D721Med (cell line): Measurements from ENCODE around the gene TMEM115.

Source experiments
- DNase-seq: peaks from one replicate; pipeline ENCODE4 v3.0.0; 2011; ENCODE audit warnings: low spot score; ENCODE audit not compliant: insufficient read length
- FAIRE-seq: peaks from 2 replicates; lab custom pipeline; 2011; peaks lifted over from hg19 to GRCh38; lab: Jason Lieb, UNC
- TF ChIP-seq, protein P1 (sequence below): IDR thresholded peaks from 2 replicates; pipeline ENCODE4 v1.5.1; 2012; ENCODE audit warnings: mild to moderate bottlenecking, control low read depth; ENCODE audit not compliant: insufficient read depth; ENCODE audit errors: missing control alignments

TMEM115 gene

DNA sequence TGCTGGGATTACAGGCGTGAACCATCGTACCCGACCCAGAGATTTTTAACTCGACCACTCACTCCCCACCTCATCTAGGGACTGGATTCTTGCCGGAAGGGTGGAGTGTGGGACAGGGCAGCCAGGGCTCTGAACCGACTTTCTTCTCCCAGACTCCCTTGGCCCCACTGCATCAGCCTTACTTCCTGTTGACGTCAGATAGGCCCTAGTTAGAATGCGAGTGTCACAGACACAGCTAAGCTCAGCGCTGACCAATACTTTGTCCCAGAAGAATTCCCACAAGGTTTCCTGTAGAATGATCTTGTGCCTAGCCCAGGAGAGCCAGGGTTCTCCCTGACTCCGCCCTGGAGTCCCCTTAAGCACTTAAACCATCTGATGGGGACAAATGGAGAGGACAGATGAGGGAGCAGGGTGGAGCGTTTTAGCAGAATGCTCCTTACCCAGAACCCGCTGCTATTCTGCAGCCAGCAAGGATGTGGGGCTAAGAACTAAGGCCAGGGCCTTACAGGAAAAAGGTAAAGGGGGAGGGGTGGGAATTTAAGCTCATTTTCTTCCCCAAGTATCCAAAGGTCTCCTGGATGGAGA is 25.5 kb downstream of the TMEM115 start:
- no peak for FAIRE-seq
- TF ChIP-seq, protein P1, sequence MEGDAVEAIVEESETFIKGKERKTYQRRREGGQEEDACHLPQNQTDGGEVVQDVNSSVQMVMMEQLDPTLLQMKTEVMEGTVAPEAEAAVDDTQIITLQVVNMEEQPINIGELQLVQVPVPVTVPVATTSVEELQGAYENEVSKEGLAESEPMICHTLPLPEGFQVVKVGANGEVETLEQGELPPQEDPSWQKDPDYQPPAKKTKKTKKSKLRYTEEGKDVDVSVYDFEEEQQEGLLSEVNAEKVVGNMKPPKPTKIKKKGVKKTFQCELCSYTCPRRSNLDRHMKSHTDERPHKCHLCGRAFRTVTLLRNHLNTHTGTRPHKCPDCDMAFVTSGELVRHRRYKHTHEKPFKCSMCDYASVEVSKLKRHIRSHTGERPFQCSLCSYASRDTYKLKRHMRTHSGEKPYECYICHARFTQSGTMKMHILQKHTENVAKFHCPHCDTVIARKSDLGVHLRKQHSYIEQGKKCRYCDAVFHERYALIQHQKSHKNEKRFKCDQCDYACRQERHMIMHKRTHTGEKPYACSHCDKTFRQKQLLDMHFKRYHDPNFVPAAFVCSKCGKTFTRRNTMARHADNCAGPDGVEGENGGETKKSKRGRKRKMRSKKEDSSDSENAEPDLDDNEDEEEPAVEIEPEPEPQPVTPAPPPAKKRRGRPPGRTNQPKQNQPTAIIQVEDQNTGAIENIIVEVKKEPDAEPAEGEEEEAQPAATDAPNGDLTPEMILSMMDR: no peak
- DNase-seq: no peak

DNA sequence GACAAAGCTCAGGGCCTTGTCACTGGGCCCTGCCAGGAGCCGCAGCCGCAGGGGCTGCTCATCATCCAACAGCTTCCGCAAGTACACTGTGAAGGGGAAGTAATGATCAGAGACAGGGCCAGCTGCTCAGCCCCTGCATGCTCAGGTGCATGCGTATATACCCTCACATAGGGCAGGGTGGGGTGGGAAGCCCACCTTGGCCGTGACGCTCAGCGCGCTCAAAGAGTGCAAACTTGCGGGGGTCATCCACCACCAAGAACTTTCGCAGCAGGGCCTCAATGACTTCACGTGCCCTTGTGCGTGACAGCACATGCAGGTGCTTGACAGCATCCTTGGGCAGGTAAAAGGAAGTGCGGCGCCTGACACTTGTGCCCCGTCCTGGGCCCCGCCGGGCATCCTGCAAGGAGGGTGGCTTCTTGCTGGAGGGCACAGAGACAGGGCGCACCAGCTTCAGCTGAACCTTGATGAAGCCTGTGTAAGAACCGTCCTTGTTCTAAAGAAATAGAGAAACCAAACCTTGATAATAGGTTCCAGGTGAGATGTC is 27.9 kb downstream of the TMEM115 start:
- no peak for FAIRE-seq
- TF ChIP-seq, protein P1: no peak
- no peak for DNase-seq

DNA sequence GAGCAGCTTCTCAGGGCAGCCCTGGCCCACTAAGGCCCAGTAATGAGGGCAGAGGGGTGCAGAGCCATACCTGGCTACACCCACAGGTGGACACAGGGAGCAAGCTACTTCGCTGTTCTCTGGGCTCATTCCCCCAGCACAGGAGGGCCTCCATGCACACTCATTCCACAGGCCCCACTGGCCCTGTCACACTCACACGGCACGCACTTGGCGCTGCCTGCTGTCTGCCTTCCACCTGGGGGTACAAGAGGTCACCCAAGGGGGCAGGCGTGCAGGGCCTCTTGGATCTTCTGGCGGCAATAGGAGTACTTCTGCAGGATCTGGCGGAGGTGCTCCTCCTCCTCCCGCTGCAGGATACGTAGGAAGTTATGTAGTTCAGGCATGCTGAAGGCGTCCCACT is 29.0 kb downstream of the TMEM115 start:
- no peak for FAIRE-seq
- TF ChIP-seq, protein P1: no peak
- no peak for DNase-seq

DNA sequence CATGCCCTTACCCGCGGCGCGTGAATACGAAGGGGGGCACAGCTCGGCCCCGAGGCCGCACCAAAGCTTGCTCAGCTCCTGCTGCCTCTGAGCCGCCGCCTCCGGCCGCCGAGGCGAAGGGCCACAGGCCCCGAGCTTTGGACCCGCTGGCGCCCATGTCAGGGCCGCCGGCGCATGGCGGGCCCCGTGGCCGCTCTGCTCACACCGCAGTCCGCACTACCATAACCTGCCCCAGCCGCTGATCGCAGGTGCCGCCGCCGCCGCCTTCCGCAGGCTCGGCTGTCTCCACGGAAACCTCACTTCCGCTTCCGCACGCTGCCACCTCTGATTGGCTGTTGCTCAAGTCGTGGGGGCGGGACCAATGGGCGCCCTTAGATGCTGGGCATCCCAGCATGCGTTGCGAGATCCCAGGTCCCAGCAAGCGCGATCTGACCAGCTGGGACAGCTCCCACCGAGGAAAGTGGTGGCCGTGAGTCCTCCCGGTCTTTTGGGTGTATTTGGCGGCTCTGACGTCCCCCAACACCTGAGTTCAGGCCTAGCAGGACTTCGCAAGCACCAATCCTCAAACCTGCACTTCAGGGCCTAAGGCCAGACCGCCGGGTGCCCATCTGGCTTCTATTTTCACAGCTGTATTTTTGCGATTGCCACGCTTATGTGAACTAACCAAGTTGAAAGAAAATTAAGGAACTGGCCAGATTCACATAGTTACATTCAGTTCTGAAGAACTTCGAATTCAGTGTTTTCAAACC is 31.2 kb downstream of the TMEM115 start, which contains the start of gene TUSC2:
TUSC2 (minus strand) TSS at position 281 of the 749 bp plus-strand sequence; CDS start at position 157, 124 bp downstream.
- FAIRE-seq: no peak
- peak; percentile 100 for DNase-seq
- TF ChIP-seq, protein P1: no peak

DNA sequence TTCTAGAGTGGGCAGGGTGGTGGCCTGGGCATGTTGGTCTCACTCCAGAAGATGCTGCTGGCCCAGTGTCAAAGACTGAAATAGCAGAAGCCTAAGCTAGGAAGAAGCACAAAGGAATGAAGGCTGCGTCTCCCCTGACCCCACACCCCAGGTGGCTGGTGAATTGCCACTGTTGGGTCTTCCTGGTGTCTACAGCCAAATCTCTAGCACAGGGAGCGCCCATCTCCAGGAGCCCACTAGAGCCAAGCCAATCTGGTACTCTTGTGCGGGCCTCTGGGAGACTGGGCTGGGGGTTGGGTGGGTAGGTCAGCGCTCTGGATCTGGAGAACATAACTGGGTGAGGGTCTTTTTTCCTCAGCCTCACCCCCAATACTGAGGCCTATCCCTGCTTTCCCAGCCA is 32.2 kb downstream of the TMEM115 start:
- TF ChIP-seq, protein P1: no peak
- no peak for DNase-seq
- FAIRE-seq: no peak

DNA sequence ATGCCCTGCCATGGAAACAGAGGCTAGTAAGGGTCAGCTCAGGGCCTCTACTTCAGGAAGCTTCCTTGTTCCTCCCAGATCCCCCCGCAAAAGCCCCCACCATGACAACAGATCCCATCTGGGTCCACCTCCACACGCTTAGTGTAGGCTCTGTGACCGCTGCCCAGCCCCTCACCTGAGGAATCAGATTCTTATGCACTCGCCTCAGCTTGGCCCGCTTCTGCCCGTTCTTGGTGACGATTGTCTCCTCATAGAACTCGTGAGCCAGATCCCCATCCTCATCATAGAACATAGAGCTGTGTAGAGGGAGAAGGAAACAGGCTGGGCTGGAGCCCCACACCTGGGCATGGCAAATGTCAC is 33.2 kb downstream of the TMEM115 start:
- TF ChIP-seq, protein P1: no peak

DNA sequence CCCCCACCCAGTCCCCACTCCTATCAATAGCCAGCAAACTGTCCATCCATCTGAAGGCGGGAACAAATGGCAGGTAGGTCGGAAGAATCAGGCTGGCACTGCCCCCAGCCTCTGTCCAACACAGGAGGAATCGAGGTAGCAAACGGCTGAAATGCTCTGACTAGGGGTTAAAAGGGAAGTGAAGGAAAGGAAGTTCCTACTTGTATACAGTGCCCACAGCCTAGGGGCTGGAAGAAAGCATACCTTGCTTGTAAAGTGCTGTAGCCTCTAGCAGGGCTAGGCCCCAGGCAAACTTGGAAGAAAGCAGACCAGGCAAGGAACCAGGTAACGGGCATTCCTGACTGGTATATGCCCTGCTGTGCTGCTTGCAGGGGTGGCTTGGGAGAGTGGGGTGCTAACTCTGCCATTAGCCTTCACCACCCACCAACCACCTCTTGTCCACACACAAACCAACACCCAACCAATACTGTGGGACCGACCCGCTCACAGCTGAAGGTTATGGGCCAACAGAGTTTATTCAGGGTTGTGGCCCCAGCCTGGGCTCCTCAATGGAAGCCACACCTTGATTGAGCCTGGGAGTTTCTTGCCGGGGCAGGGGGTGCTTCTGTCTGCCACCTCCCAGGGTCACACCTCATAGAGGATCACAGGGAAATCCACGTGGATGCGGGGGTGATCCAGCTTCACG is 33.7 kb downstream of the TMEM115 start:
- DNase-seq (no peak), FAIRE-seq (no peak)
- TF ChIP-seq, protein P1: no peak

More for the DNA sequence above, 33.2 kb downstream of the TMEM115 start:
- FAIRE-seq (no peak), DNase-seq (no peak)
